ENCODE results near the gene NR2C2.
"Not testable (repeated sequence)": the region's sequence is repeated elsewhere in the genome, so short reads cannot be mapped to it uniquely, and the experiment has no call there.

NR2C2 gene

GRCh38 chr3:14990780-14991148, 43.4 kb downstream of the NR2C2 start:
- no peak for TF ChIP-seq CTCF (IDR thresholded peaks at IDR 0.05; ENCODE audit: extremely low read depth, missing control alignments)
- no peak for DNase-seq (ENCODE audit: low spot score)

DNA sequence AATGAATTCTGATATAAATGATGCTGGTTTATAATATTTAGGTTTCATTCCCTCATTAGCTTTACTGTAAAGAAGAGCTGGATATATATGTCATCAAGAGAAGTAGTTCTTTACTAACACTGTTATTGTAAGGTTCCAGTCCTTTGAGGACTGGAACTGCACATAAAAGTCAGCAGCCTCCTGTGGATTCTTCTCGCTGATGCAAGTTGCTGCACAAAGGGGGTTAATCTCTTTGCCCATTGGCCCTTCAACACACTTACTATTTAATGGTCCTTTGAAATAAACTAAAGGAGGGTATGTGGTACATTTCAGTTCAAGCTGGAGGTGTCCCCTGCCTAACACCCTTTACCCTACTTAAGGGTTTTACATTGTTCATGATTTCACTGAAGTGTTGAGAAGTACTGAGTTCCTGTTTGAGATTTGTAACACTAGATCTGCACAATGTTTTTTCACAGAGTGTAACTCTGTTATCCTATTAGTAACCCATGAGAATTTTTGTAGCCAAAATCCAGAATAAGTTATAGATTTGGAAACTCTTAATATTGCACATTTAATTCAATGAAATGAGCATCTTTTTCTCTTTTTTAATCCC, 43.9 kb downstream of the NR2C2 start:
- no peak for TF ChIP-seq CTCF (IDR thresholded peaks at IDR 0.05; ENCODE audit: extremely low read depth, missing control alignments)
- no peak for DNase-seq (ENCODE audit: low spot score)

DNA sequence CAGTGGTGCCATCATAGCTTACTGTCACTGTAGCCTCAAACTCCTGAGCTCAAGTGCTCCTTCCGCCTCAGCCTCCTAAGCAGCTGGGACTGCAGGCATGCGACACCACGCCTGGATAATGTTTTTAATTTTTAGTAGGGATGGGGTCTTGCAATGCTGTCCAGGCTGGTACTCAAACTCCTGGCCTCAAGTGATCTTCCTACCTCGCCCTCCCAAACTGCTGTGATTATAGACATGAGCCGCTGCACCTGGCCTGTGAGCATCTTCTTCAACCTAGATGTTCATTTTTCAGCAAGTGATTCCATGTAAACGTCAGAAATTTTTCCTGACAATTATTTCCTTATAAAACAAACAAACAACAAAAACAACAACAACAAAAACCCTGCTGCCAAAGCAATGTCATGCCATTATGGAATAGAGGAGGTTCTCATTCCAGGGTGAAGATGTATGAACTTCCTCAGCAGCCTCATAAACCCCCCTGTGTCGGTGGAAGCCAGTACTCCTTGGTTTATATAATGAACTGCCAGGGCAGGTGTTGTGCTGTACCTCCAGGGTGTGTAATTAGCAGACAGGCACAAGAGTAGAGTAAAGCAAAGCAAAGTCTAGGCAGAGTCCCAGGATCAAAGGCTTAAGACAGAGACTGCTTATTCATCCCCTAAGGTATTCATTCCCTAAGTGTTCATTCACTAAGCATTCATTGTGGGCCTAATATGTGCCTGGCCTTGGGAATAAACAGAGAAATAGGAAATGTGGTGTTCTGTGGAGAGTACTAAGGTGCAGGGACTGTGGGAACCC, 44.6 kb downstream of the NR2C2 start:
- DNase-seq (ENCODE audit: low spot score): no peak
- no peak for TF ChIP-seq CTCF (IDR thresholded peaks at IDR 0.05; ENCODE audit: extremely low read depth, missing control alignments)

- DNase-seq (ENCODE audit: low spot score): no peak
- TF ChIP-seq CTCF (IDR thresholded peaks at IDR 0.05; ENCODE audit: extremely low read depth, missing control alignments): no peak
Measured at GRCh38 chr3:14997941-14998340, 50.6 kb downstream of the NR2C2 start.

DNA sequence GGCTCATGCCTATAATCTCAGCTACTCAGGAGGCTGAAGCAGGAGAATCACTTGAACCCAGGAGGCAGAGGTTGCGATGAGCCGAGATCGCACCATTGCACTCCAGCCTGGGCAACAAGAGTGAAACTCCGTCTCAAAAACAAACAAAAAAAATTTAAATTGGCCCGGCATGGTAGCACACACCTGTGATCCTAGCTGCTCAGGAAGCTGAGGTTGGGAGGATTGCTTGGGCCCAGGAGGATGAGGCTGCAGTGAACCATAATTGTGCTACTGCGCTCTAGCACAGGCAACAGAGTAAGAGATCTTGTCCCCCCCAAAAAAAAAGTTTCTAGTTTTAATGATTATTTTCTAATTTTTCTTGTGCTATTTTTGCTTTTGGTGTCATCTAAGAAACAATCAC, 51.8 kb downstream of the NR2C2 start:
- DNase-seq (ENCODE audit: low spot score): not testable (repeated sequence)

GRCh38 chr3:15007681-15008141, 60.3 kb downstream of the NR2C2 start:
- TF ChIP-seq CTCF (IDR thresholded peaks at IDR 0.05; ENCODE audit: extremely low read depth, missing control alignments): no peak
- DNase-seq (ENCODE audit: low spot score): no peak

DNA sequence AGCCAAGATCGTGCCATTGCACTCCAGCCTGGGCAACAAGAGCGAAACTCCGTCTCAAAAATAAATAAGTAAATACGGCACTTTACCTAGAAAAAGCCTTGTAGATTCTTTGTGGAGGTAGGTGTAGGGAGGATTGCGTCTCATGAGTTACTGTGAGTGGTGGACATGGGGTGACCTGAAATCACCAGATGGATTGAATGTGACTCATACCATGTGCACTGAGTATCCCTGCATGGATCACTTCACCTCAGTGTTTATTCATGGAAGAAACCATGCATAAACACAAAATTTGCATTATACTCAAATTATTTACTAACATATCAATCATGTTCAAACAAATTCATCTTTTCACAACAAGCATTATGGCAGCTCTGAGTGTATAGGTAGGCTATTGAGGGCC, 61.8 kb downstream of the NR2C2 start:
- no peak for TF ChIP-seq CTCF (IDR thresholded peaks at IDR 0.05; ENCODE audit: extremely low read depth, missing control alignments)
- no peak for DNase-seq (ENCODE audit: low spot score)

DNA sequence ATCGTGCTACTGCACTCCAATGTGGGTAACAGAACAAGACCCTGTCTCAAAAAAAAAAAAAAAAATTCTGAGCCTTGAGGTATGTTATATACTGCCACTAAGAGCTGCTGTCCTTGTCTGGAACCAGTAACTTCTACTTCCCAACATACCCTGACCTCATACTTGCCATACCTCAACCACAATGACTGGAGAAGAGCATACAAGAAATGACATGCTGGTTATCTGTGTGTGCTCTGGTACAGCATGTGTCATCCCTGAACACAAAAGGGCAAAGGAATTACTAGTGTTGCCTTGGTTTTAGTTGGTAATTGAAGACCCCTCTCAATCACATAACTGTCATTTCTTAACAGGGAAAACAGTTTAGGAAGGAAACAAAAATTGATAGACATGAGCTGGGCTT, 63.3 kb downstream of the NR2C2 start:
- DNase-seq (ENCODE audit: low spot score): no peak
- TF ChIP-seq CTCF (IDR thresholded peaks at IDR 0.05; ENCODE audit: extremely low read depth, missing control alignments): no peak

Measured in GM20000 (cell line).